HepG2 (cell line): Measurements from ENCODE around the gene SLC16A5. TPM values are rescaled to one million over a fixed set of nuclear protein-coding genes. Genes with fewer than 3 reads are reported as not detected.
A peak's percentile ranks its signal among the peaks of the same experiment; 100 is the strongest.

Experiments used
- FOXC1 ChIP-seq: sonication (generic); formaldehyde crosslinking; IDR thresholded peaks from 2 replicates; pipeline ENCODE4 v1.8.0; 2022; ENCODE audit warnings: mild to moderate bottlenecking, missing genetic modification reagents, borderline replicate concordance
- HNF4A ChIP-seq: sonication (generic); formaldehyde crosslinking; IDR thresholded peaks from 2 replicates; pipeline ENCODE4 v1.4.0; 2020; ENCODE audit warnings: missing genetic modification reagents
- KAT2B ChIP-seq: fragments of 150-350 bp; IDR thresholded peaks from 2 replicates; pipeline ENCODE4 v1.6.1; 2014; ENCODE audit warnings: low read depth, low read length, borderline replicate concordance
- KLF12 ChIP-seq: sonication (generic); formaldehyde crosslinking; IDR thresholded peaks from 2 replicates; pipeline ENCODE4 v1.4.0; 2020; ENCODE audit warnings: missing genetic modification reagents, borderline replicate concordance
- NAIF1 ChIP-seq: sonication (generic); formaldehyde crosslinking; IDR thresholded peaks from 2 replicates; pipeline ENCODE4 v1.5.0; 2020; ENCODE audit warnings: mild to moderate bottlenecking, missing genetic modification reagents, borderline replicate concordance
- PPARG ChIP-seq: conservative IDR thresholded peaks from 2 replicates; pipeline ENCODE4 v1.6.1; 2016; ENCODE audit warnings: missing biosample characterization, missing genetic modification reagents
- SMAD3 ChIP-seq: sonication (generic); formaldehyde crosslinking; IDR thresholded peaks from 2 replicates; pipeline ENCODE4 v1.4.0; 2020; ENCODE audit warnings: missing genetic modification reagents
- TMF1 ChIP-seq: sonication (generic); formaldehyde crosslinking; IDR thresholded peaks from 2 replicates; pipeline ENCODE4 v1.8.1; 2022; ENCODE audit warnings: low read depth, missing genetic modification reagents
- ZFP36L2 ChIP-seq: sonication (generic); formaldehyde crosslinking; IDR thresholded peaks from 2 replicates; pipeline ENCODE4 v1.4.0; 2020; ENCODE audit warnings: missing genetic modification reagents
- ZNF274 ChIP-seq: sonication (generic); formaldehyde crosslinking; IDR thresholded peaks from 2 replicates; pipeline ENCODE4 v1.5.1; 2020; ENCODE audit warnings: mild to moderate bottlenecking, missing genetic modification reagents
- polyA plus RNA-seq, 8 experiments: library from polyadenylated mRNA; depleted of rRNA in 3 of 8; stranded (reverse) in 7 of 8; unstranded in 1 of 8; fragments of >200 nt; fragmentation: Illumina TruSeq in 4 of 8; extraction: Trizol in 4 of 8; gene quantifications; 2 replicates each; pipeline versions ENCODE4 v1.2.1 to v1.2.3, GENCODE V29; 2011 to 2016; ENCODE audit warnings: low read depth in 4 of 8, missing spikeins in 1 of 8, mixed read lengths in 1 of 8; ENCODE audit not compliant: insufficient read depth in 1 of 8
- total RNA-seq, 5 experiments: library from RNA; depleted of rRNA; stranded (reverse); fragments of >200 nt; fragmentation: Illumina TruSeq; extraction: Trizol; gene quantifications; 2 replicates each; pipeline ENCODE4 v1.2.3, GENCODE V29; 2016; ENCODE audit warnings: low read depth in 1 of 5
- TF ChIP-seq, protein P1 (sequence below): sonication (generic); formaldehyde crosslinking; IDR thresholded peaks from 2 replicates; pipeline ENCODE4 v1.4.0; 2020; ENCODE audit warnings: missing genetic modification reagents, mild to moderate bottlenecking, borderline replicate concordance
- TF ChIP-seq, protein P2 (sequence below): IDR thresholded peaks from 2 replicates; pipeline ENCODE4 v1.6.1; 2012; ENCODE audit warnings: low read length, improper control_type of control experiment
- TF ChIP-seq, protein P3 (sequence below): sonication (generic); formaldehyde crosslinking; IDR thresholded peaks from 2 replicates; pipeline ENCODE4 v1.4.0; 2020; ENCODE audit warnings: missing genetic modification reagents, borderline replicate concordance

SLC16A5 gene
- total and polyA plus RNA-seq, 2 of the 13 experiments (the other 11 are each of a cell fraction or from before 2014, with no cell fraction given): 0.69 to 5.6 TPM

DNA sequence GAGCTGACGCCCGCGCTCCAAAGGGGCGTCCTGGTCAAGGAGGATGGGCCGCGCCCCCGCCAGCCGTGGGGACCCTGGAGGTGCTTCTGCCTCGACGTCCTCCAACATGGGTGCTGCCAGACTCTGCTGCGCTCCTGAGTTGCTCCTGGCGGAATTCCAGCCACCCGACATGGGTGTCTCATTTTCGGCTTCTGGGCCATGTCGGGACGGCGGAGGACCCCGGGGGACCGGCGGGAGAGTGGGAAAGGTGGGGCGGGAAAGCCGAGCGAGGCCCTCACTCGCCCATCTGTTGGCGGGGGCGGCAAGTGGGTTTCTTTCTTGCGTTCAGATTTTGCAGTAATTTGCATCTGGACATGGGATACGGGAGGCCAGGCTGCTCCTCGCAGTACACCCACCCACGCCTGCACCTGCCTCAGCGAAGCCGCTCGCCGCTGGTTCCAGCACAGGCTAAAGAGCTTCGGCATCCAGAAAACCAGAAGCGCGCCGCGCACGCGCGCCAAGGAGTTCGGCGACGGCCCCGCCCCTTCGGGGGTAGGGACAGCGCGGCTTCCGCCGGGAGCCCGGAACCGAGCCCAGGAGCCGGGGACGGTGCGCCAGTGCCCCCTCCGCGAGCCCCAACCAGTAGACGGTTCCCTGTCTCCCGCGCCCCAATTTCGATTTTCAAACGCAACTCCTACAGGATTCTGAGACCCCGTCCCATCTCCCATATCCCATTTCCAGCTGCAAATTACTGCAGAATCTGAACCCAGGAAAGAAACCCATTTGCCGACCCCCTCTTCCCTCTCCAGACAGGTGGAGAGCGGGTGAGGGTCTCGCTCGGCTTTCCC is 21.9 kb downstream of the SLC16A5 start, which contains the start of gene ARMC7 (continued):
- TF ChIP-seq, protein P1, sequence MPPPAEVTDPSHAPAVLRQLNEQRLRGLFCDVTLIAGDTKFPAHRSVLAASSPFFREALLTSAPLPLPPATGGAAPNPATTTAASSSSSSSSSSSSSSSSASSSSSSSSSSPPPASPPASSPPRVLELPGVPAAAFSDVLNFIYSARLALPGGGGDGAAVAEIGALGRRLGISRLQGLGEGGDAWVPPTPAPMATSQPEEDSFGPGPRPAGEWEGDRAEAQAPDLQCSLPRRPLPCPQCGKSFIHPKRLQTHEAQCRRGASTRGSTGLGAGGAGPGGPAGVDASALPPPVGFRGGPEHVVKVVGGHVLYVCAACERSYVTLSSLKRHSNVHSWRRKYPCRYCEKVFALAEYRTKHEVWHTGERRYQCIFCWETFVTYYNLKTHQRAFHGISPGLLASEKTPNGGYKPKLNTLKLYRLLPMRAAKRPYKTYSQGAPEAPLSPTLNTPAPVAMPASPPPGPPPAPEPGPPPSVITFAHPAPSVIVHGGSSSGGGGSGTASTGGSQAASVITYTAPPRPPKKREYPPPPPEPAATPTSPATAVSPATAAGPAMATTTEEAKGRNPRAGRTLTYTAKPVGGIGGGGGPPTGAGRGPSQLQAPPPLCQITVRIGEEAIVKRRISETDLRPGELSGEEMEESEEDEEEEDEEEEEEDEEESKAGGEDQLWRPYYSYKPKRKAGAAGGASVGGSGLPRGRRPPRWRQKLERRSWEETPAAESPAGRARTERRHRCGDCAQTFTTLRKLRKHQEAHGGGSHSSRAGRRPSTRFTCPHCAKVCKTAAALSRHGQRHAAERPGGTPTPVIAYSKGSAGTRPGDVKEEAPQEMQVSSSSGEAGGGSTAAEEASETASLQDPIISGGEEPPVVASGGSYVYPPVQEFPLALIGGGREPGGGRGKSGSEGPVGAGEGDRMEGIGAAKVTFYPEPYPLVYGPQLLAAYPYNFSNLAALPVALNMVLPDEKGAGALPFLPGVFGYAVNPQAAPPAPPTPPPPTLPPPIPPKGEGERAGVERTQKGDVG (CRISPR knock-in tag): no peak; the same call in 1 of the 2 replicates
- TF ChIP-seq NAIF1 (CRISPR knock-in tag): no peak; the same call in 1 of the 2 replicates
- TF ChIP-seq HNF4A (CRISPR knock-in tag): no peak
- TF ChIP-seq SMAD3 (CRISPR knock-in tag): 0 out of 2 replicates have a peak, but pooled peaks have one; percentile 48
- 0 out of 2 replicates have a peak, but pooled peaks have one; percentile 34 for TF ChIP-seq KLF12
- TF ChIP-seq, protein P2, sequence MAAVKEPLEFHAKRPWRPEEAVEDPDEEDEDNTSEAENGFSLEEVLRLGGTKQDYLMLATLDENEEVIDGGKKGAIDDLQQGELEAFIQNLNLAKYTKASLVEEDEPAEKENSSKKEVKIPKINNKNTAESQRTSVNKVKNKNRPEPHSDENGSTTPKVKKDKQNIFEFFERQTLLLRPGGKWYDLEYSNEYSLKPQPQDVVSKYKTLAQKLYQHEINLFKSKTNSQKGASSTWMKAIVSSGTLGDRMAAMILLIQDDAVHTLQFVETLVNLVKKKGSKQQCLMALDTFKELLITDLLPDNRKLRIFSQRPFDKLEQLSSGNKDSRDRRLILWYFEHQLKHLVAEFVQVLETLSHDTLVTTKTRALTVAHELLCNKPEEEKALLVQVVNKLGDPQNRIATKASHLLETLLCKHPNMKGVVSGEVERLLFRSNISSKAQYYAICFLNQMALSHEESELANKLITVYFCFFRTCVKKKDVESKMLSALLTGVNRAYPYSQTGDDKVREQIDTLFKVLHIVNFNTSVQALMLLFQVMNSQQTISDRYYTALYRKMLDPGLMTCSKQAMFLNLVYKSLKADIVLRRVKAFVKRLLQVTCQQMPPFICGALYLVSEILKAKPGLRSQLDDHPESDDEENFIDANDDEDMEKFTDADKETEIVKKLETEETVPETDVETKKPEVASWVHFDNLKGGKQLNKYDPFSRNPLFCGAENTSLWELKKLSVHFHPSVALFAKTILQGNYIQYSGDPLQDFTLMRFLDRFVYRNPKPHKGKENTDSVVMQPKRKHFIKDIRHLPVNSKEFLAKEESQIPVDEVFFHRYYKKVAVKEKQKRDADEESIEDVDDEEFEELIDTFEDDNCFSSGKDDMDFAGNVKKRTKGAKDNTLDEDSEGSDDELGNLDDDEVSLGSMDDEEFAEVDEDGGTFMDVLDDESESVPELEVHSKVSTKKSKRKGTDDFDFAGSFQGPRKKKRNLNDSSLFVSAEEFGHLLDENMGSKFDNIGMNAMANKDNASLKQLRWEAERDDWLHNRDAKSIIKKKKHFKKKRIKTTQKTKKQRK: no peak
- 0 out of 2 replicates have a peak, but pooled peaks have one; percentile 28 for TF ChIP-seq ZFP36L2 (CRISPR knock-in tag)
- TF ChIP-seq FOXC1 (CRISPR knock-in tag): peak; percentile 88; the same call in 1 of the 2 replicates
- TF ChIP-seq ZNF274: peak; percentile 43; the same call in 1 of the 2 replicates
- TF ChIP-seq, protein P3, sequence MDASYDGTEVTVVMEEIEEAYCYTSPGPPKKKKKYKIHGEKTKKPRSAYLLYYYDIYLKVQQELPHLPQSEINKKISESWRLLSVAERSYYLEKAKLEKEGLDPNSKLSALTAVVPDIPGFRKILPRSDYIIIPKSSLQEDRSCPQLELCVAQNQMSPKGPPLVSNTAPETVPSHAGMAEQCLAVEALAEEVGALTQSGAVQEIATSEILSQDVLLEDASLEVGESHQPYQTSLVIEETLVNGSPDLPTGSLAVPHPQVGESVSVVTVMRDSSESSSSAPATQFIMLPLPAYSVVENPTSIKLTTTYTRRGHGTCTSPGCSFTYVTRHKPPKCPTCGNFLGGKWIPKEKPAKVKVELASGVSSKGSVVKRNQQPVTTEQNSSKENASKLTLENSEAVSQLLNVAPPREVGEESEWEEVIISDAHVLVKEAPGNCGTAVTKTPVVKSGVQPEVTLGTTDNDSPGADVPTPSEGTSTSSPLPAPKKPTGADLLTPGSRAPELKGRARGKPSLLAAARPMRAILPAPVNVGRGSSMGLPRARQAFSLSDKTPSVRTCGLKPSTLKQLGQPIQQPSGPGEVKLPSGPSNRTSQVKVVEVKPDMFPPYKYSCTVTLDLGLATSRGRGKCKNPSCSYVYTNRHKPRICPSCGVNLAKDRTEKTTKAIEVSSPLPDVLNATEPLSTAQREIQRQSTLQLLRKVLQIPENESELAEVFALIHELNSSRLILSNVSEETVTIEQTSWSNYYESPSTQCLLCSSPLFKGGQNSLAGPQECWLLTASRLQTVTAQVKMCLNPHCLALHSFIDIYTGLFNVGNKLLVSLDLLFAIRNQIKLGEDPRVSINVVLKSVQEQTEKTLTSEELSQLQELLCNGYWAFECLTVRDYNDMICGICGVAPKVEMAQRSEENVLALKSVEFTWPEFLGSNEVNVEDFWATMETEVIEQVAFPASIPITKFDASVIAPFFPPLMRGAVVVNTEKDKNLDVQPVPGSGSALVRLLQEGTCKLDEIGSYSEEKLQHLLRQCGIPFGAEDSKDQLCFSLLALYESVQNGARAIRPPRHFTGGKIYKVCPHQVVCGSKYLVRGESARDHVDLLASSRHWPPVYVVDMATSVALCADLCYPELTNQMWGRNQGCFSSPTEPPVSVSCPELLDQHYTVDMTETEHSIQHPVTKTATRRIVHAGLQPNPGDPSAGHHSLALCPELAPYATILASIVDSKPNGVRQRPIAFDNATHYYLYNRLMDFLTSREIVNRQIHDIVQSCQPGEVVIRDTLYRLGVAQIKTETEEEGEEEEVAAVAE (CRISPR knock-in tag): no peak
- TF ChIP-seq TMF1 (CRISPR knock-in tag): no peak
- TF ChIP-seq PPARG: 0 out of 2 replicates have a peak, but pooled peaks have one; percentile 31
- TF ChIP-seq KAT2B: no peak
